Measurements from ENCODE around the gene GJC1.

Gene GJC1

DNA sequence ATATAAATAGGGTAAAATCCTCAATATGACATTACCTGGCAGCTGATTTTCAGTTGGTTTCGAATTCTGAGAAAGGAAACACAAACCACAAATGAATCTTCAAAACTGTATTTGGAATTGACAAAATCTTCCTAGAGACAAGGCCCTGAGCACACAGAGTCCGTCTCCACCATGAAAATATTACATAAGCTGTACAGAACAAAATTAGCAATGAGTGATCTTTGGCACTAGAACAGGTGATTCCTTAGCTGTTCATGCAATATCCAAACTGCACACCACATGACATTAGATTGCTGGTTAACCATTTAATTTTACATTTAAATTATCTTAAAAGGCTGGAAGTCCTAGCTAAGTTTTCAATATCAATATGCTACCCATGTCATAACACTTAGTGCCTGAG lies 31.7 kb downstream of the GJC1 start:
- no peak for DNase-seq (ENCODE audit: low spot score)

DNA sequence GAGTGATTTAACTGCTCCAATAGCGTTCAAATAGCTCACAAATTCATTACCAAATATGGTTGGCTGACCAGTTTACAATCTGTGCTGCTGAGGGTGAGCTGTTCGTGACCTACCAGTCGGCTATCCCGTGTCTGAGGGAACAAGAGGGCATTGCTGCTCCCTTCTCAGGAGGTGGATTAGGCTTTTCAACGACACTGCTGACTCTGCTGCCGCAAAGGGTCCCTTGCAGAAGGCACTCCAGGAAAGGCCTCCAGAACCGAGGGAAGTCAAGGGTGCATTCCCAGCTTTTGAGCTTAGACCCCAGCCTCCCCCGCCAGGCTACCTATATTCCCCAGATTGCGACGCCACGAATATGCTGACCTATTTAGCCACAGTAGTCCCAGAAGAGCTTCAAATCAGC lies 32.3 kb downstream of the GJC1 start:
- no peak for DNase-seq (ENCODE audit: low spot score)

DNA sequence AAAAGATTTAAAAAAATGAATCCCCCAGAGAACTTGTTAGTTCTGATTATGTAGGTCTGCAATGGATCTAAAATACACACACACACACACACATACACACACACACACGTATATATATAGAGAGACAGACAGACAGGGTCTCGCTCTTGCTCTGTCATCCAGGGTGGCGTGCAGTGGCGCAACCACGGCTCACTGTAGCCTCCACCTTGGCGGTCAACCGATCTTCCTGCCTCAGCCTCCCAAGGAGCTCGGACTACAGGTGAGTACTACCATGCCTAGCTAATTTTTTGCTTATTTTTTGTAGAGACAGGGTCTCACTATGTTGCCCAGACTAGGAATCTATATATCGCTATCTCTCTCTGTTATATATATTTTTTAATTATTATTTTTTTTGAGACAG lies 33.4 kb downstream of the GJC1 start:
- no peak for DNase-seq (ENCODE audit: low spot score)

DNA sequence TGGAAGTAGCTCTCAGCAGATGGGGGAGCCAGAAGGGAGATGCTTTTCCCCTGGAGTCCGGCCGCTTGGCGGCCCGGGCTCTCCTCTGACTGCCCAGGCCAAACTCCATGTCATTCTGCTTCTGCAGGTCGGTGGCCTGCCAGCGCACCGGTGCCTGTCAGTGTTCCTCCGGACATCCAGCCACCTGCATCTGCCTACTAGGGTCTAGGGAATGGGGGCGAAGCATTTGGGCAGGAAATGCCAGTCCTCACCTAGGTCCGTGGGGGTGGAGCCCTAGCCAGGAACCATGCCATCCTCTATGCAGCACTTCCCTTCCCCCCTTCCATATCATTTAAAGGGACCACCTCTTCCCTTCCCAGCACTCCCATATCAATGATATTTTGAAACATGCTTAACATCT lies 34.2 kb downstream of the GJC1 start:
- DNase-seq (ENCODE audit: low spot score) = no peak

DNA sequence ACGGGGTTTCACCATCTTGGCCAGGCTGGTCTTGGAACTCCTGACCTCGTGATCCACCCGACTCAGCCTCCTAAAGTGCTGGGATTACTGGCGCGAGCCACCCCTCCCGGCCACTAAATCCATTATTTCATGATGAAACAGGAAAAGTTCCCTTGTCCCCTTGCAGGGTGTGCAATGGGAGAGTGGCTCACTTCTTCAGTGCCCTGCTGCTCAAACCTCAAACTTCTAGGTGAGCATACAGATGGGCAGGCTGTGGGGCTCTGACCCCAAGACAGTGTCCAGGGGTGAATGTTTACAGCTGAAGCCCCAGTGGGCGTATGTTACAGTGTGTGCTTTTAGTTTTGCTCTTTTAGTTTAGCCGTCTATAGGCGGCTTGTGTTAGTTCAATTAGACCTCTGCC lies 34.7 kb downstream of the GJC1 start:
- no peak for DNase-seq (ENCODE audit: low spot score)

DNA sequence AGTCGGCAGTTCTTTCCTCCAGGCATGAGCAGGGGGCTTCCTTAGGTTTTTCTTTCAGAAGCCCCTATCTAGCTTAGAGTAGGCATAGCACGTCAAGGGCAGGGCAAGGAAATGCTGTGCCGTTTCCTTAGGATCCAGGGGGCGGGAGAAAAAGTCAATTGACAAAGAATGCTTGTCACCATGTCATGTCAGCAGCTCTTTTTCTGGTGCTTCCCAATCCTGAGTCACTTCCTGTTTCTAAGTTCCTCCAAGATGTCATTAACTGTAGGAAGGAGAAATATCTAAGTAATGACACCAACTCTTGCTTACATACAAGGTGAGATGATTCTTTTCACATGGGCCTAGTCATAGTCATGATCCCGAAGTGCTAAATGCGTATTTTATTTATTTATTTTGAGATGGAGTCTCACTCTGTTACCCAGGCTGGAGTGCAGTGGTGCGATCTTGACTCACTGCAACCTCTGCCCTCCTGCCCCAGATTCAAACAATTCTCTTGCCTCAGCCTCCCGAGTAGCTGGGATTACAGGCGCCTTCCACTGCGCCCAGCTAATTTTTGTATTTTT lies 35.2 kb downstream of the GJC1 start:
- no peak for DNase-seq (ENCODE audit: low spot score)

DNA sequence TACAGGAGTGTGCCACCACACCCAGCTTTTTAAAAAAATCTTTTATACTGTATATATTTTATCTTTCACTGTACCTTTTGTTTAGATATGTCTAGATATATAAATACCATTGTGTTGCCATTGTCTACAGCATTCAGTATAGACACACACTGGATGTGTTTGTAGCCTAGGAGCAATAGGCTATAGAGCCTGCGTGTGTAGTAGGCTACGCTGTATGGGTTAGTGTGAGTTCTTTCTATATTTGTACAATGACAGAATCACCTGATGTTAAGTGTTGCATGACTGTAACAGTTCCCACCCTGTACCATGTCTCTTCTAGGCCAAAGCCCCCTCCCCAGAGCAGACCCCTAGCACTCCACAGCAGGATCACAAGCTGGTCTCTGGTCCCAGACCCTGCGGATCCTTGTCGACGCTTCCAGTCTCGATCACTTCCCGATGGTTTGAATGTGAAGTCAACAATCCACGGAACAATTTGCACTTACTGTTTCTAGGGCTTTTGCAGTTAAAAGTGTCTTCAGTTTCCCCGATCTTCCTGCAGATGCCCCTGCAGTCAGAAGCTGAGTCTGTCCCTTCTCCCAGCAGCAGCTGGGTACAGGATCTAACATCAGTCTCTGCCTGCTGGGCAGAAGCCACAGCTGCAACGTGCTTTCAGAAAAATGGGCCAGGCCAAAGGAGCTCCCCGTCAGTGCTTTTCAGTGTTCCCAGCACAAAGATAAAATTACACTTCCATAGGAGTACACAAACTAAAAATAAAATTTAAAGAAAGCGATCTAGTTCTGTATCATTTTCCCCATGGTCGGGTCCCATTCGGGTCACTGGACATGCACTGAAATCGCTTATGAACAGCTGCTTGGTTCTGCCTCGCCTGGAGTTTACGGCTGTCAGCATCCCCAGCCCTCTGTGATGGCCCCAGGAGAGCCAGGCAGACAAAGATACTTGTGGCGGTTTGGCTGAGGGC lies 35.9 kb downstream of the GJC1 start:
- no peak for DNase-seq (ENCODE audit: low spot score)

DNA sequence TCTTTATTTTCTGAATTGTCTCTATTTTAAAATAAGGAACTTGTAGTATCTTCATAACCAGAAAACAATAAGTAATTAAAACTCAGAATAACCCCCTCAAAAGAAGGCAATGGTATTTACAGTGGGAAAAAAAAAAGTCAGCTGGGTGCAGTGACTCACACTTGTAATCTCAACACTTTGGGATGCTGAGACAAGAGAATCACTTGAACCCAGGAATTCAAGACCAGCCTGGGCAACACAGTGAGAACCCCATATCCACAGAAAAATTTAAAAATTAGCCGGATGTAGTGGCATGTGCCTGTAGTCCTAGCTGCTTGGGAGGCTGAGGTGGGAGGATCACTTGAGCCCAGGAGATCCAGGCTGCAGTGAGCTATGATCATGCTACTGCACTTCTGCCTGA lies 37.8 kb downstream of the GJC1 start:
- no peak for DNase-seq (ENCODE audit: low spot score)

DNA sequence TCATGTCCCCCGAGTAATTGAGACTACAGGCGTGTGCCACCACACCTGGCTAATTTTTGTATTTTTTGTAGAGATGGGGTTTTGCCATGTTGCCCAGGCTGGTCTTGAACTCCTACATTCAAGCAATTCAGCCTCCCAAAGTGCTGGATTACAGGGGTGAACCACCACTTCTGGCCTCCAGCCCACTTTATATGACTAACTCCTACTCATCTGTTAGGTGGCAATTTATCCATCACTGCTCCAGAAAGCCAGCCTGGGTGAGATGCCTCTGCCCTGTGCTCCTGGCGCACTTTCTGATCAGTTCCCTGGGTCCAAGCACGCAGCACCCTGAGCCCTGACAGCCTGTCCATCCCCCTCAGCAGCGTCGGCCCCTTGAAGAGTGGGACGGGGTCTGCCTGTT lies 41.9 kb downstream of the GJC1 start:
- DNase-seq (ENCODE audit: low spot score) = no peak

DNA sequence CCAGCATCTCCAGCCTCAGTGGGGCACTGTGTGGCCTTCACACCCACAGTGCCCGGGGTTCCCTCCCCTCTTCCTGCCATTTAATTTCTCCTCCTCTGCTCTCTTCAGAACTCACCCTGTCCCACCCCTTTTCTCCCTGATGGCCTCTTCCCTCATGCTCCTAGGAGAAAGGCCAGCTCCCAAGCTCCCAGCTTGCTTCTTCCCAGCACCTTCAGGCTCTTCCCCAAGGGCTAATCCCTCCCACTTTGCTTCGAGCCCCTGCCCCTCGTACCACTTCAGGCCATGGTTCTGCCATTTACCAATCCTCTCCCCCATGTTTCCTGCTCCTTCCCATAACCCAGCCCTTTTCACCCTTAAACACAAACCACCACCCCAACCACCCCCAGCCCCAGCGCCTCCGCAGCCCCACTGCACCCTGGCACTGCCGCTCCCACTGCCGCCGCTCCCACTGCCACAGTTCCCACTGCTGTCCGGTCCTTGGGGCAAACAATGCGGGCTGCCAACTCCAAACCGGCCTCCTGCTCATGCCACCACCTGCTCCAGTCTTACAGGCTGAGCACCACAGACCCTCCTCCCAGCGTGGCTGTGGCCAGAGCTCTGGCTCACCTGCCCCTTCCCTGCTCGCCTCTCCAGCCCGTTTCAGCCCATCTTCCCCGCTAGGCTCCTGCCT lies 42.7 kb downstream of the GJC1 start:
- no peak for DNase-seq (ENCODE audit: low spot score)

DNA sequence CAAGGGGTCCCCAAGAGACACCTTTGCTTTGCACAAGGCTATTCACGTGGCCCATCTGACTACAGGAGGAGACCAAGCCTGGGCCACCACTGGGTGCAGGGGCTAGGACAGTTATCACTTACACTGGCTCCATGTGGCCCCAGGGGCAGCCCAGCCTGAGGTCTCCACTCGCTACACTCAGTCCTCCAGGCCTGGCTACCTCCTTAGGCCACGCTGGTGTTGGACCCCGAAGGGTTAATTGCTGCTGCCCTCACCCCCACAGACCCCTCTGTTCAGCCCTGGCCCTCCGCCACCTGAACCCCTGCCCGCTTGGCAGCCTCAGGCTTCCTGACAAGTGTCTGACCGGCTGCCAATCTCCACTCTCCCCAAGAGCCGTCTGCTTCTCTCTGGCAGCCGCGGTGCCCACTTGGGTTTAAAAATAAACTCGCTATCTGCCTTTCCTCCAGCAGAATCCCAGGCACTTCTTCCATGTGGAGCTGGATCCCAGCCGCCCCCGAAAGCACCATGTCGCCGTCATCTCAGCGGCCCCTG lies 43.5 kb downstream of the GJC1 start:
- no peak for DNase-seq (ENCODE audit: low spot score)

DNA sequence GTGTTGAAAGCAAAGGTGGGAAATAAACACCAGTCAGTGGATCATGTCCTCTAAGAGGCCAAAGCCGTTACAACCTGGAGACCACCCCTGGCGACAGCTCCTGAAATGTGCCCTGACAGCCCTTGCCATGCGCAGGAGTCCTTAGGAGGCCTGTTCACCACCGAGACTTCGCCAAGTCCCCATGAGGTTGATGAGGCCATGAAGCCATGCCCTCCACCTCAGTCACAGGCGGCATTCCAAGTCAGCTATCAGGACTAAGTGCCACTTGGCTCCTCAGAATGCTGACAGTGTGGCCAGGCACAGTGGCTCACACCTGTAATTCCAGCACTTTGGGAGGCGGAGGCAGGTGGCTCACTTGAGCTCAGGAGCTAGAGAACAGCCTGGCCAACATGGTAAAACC lies 44.2 kb downstream of the GJC1 start:
- DNase-seq (ENCODE audit: low spot score) = no peak

DNA sequence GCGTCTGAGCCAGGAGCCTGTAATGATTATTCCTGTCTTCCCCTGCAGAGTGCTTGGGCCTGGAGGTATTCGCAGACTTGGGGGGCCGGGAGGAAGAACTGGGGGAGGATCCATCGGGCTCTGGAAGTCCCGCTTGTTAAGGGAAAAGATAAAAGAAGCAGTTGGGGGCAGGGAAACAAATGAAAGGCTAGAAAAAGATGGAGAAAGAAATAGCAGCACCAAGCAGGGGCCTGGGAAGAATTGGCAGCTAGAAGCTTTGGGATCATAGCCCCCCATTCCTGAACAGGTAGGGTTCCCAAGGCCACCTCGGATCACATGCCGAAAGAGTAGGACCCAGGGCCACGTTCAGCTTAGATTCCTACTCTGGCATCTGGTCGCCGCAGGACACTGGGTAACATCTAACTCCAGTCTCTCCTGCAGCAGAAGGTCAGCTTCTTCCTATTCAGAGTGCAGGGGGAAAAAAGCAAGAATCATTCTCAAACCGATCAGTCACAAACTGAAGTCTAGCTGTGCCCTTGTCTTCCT lies 47.7 kb downstream of the GJC1 start:
- DNase-seq (ENCODE audit: low spot score) = no peak

DNA sequence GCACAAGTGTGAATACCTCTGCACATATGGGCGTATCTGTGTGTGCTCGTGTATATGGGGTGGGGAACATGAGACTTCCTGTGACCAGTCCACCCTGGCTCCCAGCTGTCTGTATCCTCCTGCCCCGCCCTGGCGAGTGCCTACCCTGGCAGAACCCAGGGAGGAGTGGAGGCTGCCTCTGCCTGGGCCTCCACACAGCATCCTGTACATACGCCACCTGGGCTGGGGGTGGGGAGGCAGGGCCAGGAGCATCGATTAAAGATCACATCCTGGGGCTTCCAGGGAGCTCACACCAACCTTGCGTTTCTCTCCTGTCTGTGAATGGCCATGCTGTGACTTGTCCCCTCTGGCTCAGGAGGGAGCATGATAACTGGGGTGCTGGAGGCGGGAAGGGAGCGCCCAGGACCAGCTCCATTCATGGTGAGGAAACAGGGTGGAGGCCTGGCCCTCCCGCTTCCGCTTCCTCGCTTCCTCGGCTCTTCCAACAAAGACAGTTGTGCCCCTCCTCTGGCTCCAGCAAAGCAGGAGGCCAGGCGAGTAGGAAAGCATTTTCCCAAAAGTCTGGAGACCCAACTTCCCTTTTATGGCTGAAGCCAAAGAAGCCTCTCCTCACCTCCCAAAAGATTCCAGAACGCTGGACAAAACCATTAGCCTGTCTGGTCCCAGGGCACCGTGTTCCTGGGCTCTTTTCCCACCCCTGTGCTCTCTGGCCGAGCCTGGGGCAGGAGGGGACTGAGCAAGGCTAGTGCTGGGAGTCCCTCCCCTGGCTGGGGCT lies 48.3 kb downstream of the GJC1 start:
- DNase-seq (ENCODE audit: low spot score) = no peak

DNA sequence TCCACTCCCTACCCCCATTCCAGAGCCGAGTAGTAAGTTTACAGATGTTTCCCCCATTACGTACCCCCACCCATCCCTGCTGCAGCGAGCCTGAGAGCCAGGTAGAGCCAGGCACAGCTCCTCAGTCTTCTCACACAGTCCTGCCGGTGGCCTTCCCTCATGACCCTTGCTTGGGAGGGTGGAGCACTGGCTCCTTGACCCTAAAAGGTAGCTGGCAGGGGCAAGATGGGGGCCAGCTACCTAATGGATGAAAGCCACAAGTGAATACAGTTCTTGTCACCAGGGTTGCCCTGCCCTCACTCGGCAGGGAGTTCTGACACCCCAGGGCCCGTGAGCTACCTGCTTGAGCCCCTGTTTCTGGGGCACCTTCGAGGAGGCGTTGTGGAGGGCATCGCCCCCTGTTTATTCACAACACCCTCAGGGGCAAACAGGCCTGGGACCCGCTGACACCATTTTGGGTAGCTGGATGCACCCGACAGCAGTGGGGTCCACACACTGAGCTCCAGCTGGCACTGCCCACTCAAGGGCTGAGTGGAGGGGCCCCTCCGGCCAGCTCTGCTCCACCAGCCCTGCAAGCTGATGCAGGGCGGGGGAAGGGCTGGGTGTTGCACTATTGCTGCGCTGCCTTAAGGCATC lies 49.1 kb downstream of the GJC1 start:
- no peak for DNase-seq (ENCODE audit: low spot score)

DNA sequence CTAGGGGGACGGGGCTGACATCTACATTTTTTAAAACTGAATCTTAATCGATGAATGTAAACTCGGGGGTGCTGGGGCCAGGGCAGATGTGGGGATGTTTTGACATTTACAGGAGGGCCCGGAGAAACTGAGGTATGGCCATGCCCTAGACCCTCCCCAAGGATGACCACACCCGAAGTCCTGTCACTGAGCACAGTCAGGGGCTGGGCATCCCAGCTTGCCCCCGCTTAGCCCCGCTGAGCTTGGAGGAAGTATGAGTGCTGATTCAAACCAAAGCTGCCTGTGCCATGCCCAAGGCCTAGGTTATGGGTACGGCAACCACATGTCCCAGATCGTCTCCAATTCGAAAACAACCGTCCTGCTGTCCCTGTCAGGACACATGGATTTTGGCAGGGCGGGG lies 49.9 kb downstream of the GJC1 start:
- DNase-seq (ENCODE audit: low spot score) = no peak

DNA sequence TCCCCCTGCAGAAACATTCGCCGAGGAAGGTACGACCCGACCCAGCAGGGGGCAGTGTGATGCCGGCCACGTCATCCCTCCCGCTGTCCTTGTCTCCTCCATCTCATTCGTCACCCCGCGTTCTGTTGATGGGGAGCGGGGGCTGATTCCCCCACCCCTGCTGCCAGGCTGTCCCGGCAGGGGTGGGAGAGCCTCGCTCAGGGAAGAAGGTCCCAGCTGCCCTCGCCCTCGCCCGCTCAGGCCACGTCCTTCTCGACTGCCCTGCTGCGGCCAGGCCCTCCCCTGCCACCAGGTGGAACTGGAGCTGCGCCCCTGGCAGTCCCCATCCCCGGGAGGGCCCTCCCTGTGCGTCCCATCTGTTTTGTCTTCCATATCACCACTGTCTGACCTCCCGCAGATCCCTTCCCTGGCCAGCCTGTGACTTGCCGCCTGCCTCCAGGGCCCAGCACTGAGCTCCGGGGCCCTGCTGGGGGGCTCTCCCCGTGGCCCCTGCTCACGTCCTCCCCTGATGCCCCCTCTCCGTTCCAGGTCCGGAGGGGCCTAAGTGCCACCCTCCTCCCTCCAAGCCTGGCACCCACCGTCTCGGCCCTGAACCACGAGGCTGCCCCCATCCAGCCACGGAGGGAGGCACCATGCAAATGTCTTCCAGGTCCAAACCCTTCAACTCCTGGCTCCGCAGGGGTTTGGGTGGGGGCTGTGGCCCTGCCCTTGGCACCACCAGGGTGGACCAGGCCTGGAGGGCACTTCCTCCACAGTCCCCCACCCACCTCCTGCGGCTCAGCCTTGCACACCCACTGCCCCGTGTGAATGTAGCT lies 50.7 kb downstream of the GJC1 start:
- DNase-seq (ENCODE audit: low spot score) = peak; percentile 86

DNA sequence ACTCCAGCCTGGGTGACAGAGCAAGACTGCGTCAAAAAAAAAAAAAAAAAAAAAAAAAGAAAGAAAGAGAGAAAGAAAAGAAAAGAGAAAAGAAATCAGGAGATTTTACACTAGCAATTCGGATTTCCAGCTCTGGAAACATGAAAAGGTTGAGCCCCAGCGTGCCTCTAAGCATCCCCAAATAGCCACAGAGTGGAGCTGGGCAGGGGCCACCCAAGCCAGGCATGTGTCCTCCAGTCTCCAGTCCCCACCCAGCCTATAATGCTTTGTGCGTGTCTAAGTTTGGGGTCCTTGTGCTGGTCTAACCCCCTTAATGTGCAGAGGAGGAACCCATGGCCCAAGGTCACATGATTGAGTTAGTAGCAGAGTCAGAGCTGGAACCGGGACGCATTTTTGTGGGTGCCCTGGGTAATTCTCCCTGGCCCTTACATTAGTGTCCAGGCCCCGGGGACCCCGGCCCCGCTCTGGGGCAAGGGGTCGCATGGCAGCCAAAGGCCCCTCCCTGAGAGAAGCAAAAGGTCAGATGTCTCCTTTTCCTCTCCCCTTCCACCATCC lies 51.4 kb downstream of the GJC1 start:
- DNase-seq (ENCODE audit: low spot score) = no peak

DNA sequence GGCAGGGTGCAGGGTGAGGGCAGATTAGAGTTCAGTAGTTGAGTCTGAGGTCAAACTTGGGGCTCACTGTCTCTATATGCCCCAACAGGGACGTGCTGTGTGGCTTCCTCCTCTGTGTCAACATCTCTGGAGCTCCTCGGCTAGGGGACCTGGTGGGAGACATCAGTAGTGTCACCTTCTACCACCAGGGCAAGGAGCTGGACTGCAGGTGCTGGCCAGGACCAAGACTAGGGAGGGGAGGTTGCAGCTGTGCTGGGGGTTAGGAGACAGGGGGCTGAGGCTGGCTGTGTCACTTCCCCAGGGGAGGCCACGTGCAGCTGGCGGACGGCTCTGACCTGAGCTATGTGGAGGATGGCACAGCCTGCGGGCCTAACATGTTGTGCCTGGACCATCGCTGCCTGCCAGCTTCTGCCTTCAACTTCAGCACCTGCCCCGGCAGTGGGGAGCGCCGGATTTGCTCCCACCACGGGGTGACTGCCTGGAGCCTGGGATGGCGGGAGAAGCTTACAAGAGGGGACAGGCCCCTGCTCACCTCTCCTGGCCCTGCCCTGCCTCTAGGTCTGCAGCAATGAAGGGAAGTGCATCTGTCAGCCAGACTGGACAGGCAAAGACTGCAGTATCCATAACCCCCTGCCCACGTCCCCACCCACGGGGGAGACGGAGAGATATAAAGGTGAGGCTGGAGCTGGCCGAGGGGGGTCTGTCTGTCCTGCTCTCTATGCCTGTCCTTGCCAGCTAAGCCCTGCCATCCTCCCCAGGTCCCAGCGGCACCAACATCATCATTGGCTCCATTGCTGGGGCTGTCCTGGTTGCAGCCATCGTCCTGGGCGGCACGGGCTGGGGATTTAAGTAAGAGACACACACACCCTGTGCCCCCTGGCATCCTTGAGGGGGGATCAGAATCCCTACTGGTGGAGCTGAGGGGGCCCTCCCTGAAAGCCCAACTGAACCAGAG lies 52.4 kb downstream of the GJC1 start:
- peak; percentile 80 for DNase-seq (ENCODE audit: low spot score)
